Memory B cell (primary cell): Measurements from ENCODE around the gene TMEM161A.
A peak's percentile ranks its signal among the peaks of the same experiment; 100 is the strongest.
"Not testable (repeated sequence)": the region's sequence is repeated elsewhere in the genome, so short reads cannot be mapped to it uniquely, and the experiment has no call there.

Experiments
- ATAC-seq: fragments of 150-1000 bp; cut with Tn5 transposase; 2 replicates; pipeline ENCODE4 v1.10.0; 2021; ENCODE audit warnings: low read depth, mild to moderate bottlenecking, moderate library complexity
- DNase-seq, 2 donors: peaks; one replicate each; pipeline ENCODE4 v3.0.0; 2022; ENCODE audit warnings: low spot score in 2 of 2
- H3K27ac Mint-ChIP-seq: one replicate; pipeline ENCODE4 v1.8.0; 2022; ENCODE audit warnings: mild to moderate bottlenecking, moderate library complexity, mixed read lengths
- H3K27me3 Mint-ChIP-seq: one replicate; pipeline ENCODE4 v1.8.0; 2022; ENCODE audit warnings: mixed read lengths
- H3K36me3 Mint-ChIP-seq: one replicate; pipeline ENCODE4 v1.8.0; 2022; ENCODE audit warnings: mild to moderate bottlenecking, mixed read lengths
- H3K4me1 Mint-ChIP-seq: one replicate; pipeline ENCODE4 v1.8.0; 2022; ENCODE audit warnings: mixed read lengths
- H3K4me3 Mint-ChIP-seq: one replicate; pipeline ENCODE4 v1.8.0; 2022; ENCODE audit warnings: mild to moderate bottlenecking, moderate library complexity, mixed read lengths
- H3K9me3 Mint-ChIP-seq: one replicate; pipeline ENCODE4 v1.8.0; 2022; ENCODE audit warnings: mixed read lengths

TMEM161A gene

GRCh38 chr19:19105365-19106055, 32.8 kb downstream of the TMEM161A start:
- Mint-ChIP-seq H3K9me3 (no peaks in the 10 kb centered on the region), H3K4me3 (peak overlapping the region; percentile 69), H3K27me3 (no peaks in the 10 kb centered on the region), H3K4me1 (peaks cover 4% of the 10 kb centered on the region), H3K36me3 (peaks cover 13% of the 10 kb centered on the region), H3K27ac (peak overlapping the region; percentile 38)
- ATAC-seq (peak; percentile 60), DNase-seq (no peak)

GRCh38 chr19:19103167-19103566, 35.1 kb downstream of the TMEM161A start:
- Mint-ChIP-seq H3K4me3 (no peak overlapping the region), H3K4me1 (peaks cover 7% of the 10 kb centered on the region), H3K9me3 (no peaks in the 10 kb centered on the region), H3K27ac (no peak overlapping the region), H3K27me3 (no peaks in the 10 kb centered on the region), H3K36me3 (peaks cover 18% of the 10 kb centered on the region)
- DNase-seq (no peak), ATAC-seq (no peak)

GRCh38 chr19:19102566-19102965, 35.7 kb downstream of the TMEM161A start:
- not testable (repeated sequence) for H3K9me3 Mint-ChIP-seq, H3K4me1 Mint-ChIP-seq, ATAC-seq, H3K27me3 Mint-ChIP-seq, H3K4me3 Mint-ChIP-seq, H3K27ac Mint-ChIP-seq, DNase-seq
- H3K36me3 Mint-ChIP-seq = peaks cover 18% of the 10 kb centered on the region

- Mint-ChIP-seq H3K9me3 (no peaks in the 10 kb centered on the region), H3K27me3 (no peaks in the 10 kb centered on the region), H3K27ac (no peak overlapping the region), H3K36me3 (peaks cover 15% of the 10 kb centered on the region), H3K4me3 (no peak overlapping the region), H3K4me1 (peaks cover 7% of the 10 kb centered on the region)
- no peak for ATAC-seq
- no peak for DNase-seq
These were observed 36.7 kb downstream of the TMEM161A start for GRCh38 chr19:19101540-19101939.

- DNase-seq (no peak), ATAC-seq (no peak)
- Mint-ChIP-seq H3K36me3 (peaks cover 13% of the 10 kb centered on the region), H3K27ac (no peak overlapping the region), H3K4me3 (no peak overlapping the region), H3K4me1 (peaks cover 7% of the 10 kb centered on the region), H3K9me3 (no peaks in the 10 kb centered on the region), H3K27me3 (no peaks in the 10 kb centered on the region)
These were observed 39.3 kb downstream of the TMEM161A start for GRCh38 chr19:19098703-19099632.

- H3K27ac Mint-ChIP-seq = no peak overlapping the region
- no peaks in the 10 kb centered on the region for H3K9me3 Mint-ChIP-seq
- peaks cover 13% of the 10 kb centered on the region for H3K36me3 Mint-ChIP-seq
- DNase-seq = no peak
- peaks cover 11% of the 10 kb centered on the region for H3K4me1 Mint-ChIP-seq
- H3K27me3 Mint-ChIP-seq = no peaks in the 10 kb centered on the region
- ATAC-seq = no peak
- no peak overlapping the region for H3K4me3 Mint-ChIP-seq
These were observed 40.1 kb downstream of the TMEM161A start for GRCh38 chr19:19098084-19098702.

- ATAC-seq = no peak
- Mint-ChIP-seq H3K4me3 (no peak overlapping the region), H3K4me1 (peaks cover 12% of the 10 kb centered on the region), H3K9me3 (no peaks in the 10 kb centered on the region), H3K36me3 (peaks cover 13% of the 10 kb centered on the region), H3K27ac (no peak overlapping the region), H3K27me3 (no peaks in the 10 kb centered on the region)
- no peak for DNase-seq
These were observed 41.3 kb downstream of the TMEM161A start for GRCh38 chr19:19096641-19097627.

- Mint-ChIP-seq H3K4me1 (peaks cover 12% of the 10 kb centered on the region), H3K36me3 (peaks cover 13% of the 10 kb centered on the region), H3K9me3 (no peaks in the 10 kb centered on the region), H3K4me3 (no peak overlapping the region), H3K27ac (no peak overlapping the region), H3K27me3 (no peaks in the 10 kb centered on the region)
- no peak for ATAC-seq
- DNase-seq = no peak
These were observed 42.6 kb downstream of the TMEM161A start for GRCh38 chr19:19095691-19096090.

GRCh38 chr19:19094513-19094912, 43.8 kb downstream of the TMEM161A start:
- peaks cover 8% of the 10 kb centered on the region for H3K4me1 Mint-ChIP-seq
- H3K4me3 Mint-ChIP-seq = no peak overlapping the region
- ATAC-seq (no peak), DNase-seq (no peak)
- H3K9me3 Mint-ChIP-seq = no peaks in the 10 kb centered on the region
- peaks cover 9% of the 10 kb centered on the region for H3K36me3 Mint-ChIP-seq
- H3K27ac Mint-ChIP-seq = no peak overlapping the region
- no peaks in the 10 kb centered on the region for H3K27me3 Mint-ChIP-seq

GRCh38 chr19:19087676-19088075, 50.6 kb downstream of the TMEM161A start:
- Mint-ChIP-seq H3K36me3 (peaks cover 10% of the 10 kb centered on the region), H3K4me3 (no peak overlapping the region), H3K4me1 (peaks cover 12% of the 10 kb centered on the region), H3K27me3 (no peaks in the 10 kb centered on the region), H3K27ac (peak overlapping the region; percentile 78), H3K9me3 (no peaks in the 10 kb centered on the region)
- ATAC-seq (no peak), DNase-seq (no peak)

- ATAC-seq (no peak), DNase-seq (no peak)
- Mint-ChIP-seq H3K4me1 (peaks cover 32% of the 10 kb centered on the region), H3K9me3 (no peaks in the 10 kb centered on the region), H3K27me3 (no peaks in the 10 kb centered on the region), H3K27ac (no peak overlapping the region), H3K4me3 (no peak overlapping the region), H3K36me3 (peaks cover 23% of the 10 kb centered on the region)
These were observed 54.7 kb downstream of the TMEM161A start for GRCh38 chr19:19083413-19084178.

- Mint-ChIP-seq H3K27me3 (no peaks in the 10 kb centered on the region), H3K36me3 (peaks cover 29% of the 10 kb centered on the region), H3K4me1 (peaks cover 39% of the 10 kb centered on the region), H3K4me3 (no peak overlapping the region), H3K9me3 (no peaks in the 10 kb centered on the region), H3K27ac (no peak overlapping the region)
- no peak for ATAC-seq
- no peak for DNase-seq
These were observed 56.6 kb downstream of the TMEM161A start for GRCh38 chr19:19081642-19082151.
